ENCODE data around the gene NFATC2.

Gene NFATC2

DNA sequence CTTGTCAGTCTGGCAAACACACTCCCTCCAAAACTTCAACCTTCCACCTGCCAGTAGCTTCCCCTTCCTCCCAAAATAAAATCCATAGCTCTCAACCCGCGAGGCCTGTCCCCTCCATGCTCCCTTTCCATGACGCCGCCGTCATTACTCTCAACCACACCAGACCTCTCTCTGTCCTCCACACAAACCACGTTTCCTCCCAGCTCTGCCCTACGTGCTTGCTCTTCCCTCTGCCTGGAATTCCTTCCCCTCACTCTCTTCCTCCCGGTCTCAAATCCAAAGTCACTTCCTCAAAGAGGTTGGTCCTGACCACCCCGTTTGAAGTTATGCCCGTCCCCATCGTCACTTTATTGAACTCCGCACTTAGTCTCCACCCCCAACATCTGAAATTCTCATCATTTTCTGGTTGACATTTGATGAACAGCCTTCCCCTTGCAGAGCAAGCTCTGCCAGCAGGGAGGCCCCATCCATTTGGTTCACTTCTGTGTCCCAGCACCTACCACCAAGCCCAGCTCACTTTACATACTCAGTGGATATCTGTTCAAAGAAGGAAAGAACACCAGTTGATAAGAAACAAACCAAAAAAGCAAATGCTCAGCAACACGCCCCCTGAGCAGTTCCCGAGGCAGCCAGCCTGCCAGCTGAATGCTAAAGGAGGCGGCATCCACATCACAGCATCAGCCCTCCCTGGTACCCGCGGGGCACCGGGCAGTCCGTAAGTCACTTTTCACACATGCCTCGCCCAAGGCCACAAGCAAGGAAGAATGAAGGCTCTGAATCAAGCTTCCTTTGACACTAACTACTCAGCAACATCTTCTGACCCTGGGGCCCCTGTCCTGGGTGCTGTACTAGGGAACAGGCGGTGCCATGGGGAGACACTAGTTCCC is 125.0 kb downstream of the NFATC2 start:
- Histone ChIP-seq H3K4me1 (ENCODE audit: insufficient read depth, insufficient read length) (peaks cover 6% of the 10 kb centered on the region), H3K4me3 (ENCODE audit: insufficient read length, low read depth) (no peak overlapping the region), H3K36me3 (ENCODE audit: insufficient read depth, insufficient read length, low read length) (no peaks in the 10 kb centered on the region), H3K9me3 (ENCODE audit: insufficient read depth, low read length) (no peaks in the 10 kb centered on the region), H3K27me3 (ENCODE audit: insufficient read depth, insufficient read length) (no peaks in the 10 kb centered on the region), H3K9ac (ENCODE audit: insufficient read length, low read depth) (no peak overlapping the region)
- TF ChIP-seq ZNF274 (IDR thresholded peaks at IDR 0.05; ENCODE audit: low read depth, low read length) (no peak), SUZ12 (IDR thresholded peaks at IDR 0.05; ENCODE audit: extremely low read depth, insufficient read depth, insufficient read length) (no peak), YY1 (IDR thresholded peaks at IDR 0.05; ENCODE audit: insufficient read depth, insufficient read length) (no peak)
- no peak for DNase-seq (ENCODE audit: low read depth, low spot score)

DNA sequence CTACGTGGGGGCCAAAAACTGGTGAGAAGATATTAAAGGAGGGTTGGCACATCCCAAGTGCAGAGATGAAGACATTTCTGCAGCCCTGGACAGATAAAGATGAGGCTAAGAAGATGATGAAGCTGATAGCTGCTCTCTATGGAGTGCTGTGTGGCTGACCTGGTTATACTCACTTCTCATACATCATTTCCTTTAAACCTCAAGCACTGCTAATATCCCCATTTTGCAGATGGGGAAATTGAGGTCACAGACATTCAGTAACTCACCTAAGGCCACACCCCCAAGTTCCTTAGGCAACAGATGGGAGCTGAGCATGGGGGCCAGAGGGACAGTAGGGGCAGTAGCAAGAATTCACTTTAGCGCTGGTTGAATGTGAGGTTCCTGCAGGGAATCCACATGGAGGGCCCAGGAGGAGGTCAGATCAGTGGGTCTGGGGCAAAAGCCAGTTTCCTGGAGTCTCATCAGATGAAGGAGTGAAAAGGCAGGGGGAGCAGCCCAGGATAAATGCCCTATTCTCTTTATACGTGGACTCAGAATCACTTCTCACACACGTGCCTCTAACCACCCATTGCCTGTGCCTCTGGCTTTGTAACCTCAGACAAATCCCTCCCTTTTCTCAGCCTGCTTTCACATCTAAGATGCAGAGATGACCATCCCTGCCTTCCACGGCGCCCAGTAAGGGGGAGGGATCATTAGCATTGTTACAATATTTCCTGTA is 125.8 kb downstream of the NFATC2 start:
- peaks cover 11% of the 10 kb centered on the region for H3K4me1 ChIP-seq (ENCODE audit: insufficient read depth, insufficient read length)
- no peak overlapping the region for H3K4me3 ChIP-seq (ENCODE audit: insufficient read length, low read depth)
- no peaks in the 10 kb centered on the region for H3K36me3 ChIP-seq (ENCODE audit: insufficient read depth, insufficient read length, low read length)
- TF ChIP-seq SUZ12 (IDR thresholded peaks at IDR 0.05; ENCODE audit: extremely low read depth, insufficient read depth, insufficient read length) = no peak
- no peak for TF ChIP-seq YY1 (IDR thresholded peaks at IDR 0.05; ENCODE audit: insufficient read depth, insufficient read length)
- no peak for TF ChIP-seq ZNF274 (IDR thresholded peaks at IDR 0.05; ENCODE audit: low read depth, low read length)
- no peak for DNase-seq (ENCODE audit: low read depth, low spot score)
- no peak overlapping the region for H3K9ac ChIP-seq (ENCODE audit: insufficient read length, low read depth)
- H3K27me3 ChIP-seq (ENCODE audit: insufficient read depth, insufficient read length) = no peaks in the 10 kb centered on the region
- no peaks in the 10 kb centered on the region for H3K9me3 ChIP-seq (ENCODE audit: insufficient read depth, low read length)

DNA sequence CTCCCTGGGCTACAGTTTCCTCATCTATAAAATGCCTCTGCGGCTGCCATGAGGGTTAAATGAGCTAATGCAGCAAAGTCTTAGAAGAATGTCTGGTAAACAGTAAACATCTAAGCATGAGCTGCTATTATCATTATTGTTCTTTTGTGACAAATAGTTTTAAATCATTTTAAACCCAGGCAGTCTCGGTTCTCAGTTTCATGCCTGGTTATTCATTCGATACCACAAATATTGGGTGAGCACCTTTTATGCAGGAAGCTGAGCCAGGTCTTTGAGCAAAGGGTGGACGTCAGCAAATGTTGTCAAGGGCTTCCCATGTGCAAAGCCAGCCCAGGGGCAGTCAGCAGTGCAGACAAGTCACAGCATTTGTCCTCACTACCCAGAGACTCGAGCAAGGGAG is 128.7 kb downstream of the NFATC2 start:
- Histone ChIP-seq H3K9ac (ENCODE audit: insufficient read length, low read depth) (no peak overlapping the region), H3K4me3 (ENCODE audit: insufficient read length, low read depth) (no peak overlapping the region), H3K36me3 (ENCODE audit: insufficient read depth, insufficient read length, low read length) (no peaks in the 10 kb centered on the region), H3K9me3 (ENCODE audit: insufficient read depth, low read length) (no peaks in the 10 kb centered on the region), H3K4me1 (ENCODE audit: insufficient read depth, insufficient read length) (peaks cover 13% of the 10 kb centered on the region), H3K27me3 (ENCODE audit: insufficient read depth, insufficient read length) (no peaks in the 10 kb centered on the region)
- DNase-seq (ENCODE audit: low read depth, low spot score) = no peak
- no peak for TF ChIP-seq SUZ12 (IDR thresholded peaks at IDR 0.05; ENCODE audit: extremely low read depth, insufficient read depth, insufficient read length)
- no peak for TF ChIP-seq YY1 (IDR thresholded peaks at IDR 0.05; ENCODE audit: insufficient read depth, insufficient read length)
- TF ChIP-seq ZNF274 (IDR thresholded peaks at IDR 0.05; ENCODE audit: low read depth, low read length) = no peak

DNA sequence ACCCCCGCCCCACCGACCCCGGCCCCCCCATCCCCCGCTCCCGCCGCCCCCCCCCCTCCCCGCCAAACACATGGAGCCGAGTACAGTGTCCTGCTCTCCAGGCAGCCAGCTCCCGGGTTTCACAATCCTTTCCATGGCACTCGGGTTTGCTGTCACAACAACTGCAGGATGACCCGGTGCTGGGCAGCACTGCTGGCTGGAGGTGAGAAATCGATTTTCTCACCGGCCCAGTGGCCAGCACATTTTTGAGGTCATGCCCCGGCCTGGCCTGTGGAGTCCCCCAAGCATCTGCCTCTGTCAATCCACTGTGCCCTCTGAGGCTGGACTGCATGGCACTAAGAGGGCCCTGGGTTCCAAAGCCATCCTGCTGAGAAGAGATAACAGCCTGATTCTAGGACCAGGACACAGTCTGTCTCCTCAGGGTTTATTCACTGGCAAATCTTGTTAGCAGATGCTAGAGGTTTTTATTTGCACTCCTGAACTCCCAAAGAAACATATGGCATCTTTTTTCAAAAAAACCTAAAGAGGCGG is 129.5 kb downstream of the NFATC2 start:
- DNase-seq (ENCODE audit: low read depth, low spot score) = no peak
- no peaks in the 10 kb centered on the region for H3K27me3 ChIP-seq (ENCODE audit: insufficient read depth, insufficient read length)
- H3K4me1 ChIP-seq (ENCODE audit: insufficient read depth, insufficient read length) = peaks cover 13% of the 10 kb centered on the region
- no peak overlapping the region for H3K4me3 ChIP-seq (ENCODE audit: insufficient read length, low read depth)
- TF ChIP-seq YY1 (IDR thresholded peaks at IDR 0.05; ENCODE audit: insufficient read depth, insufficient read length) = no peak
- no peak for TF ChIP-seq SUZ12 (IDR thresholded peaks at IDR 0.05; ENCODE audit: extremely low read depth, insufficient read depth, insufficient read length)
- no peak for TF ChIP-seq ZNF274 (IDR thresholded peaks at IDR 0.05; ENCODE audit: low read depth, low read length)
- H3K9me3 ChIP-seq (ENCODE audit: insufficient read depth, low read length) = no peaks in the 10 kb centered on the region
- H3K36me3 ChIP-seq (ENCODE audit: insufficient read depth, insufficient read length, low read length) = no peaks in the 10 kb centered on the region
- peak overlapping the region; percentile 46 for H3K9ac ChIP-seq (ENCODE audit: insufficient read length, low read depth)

DNA sequence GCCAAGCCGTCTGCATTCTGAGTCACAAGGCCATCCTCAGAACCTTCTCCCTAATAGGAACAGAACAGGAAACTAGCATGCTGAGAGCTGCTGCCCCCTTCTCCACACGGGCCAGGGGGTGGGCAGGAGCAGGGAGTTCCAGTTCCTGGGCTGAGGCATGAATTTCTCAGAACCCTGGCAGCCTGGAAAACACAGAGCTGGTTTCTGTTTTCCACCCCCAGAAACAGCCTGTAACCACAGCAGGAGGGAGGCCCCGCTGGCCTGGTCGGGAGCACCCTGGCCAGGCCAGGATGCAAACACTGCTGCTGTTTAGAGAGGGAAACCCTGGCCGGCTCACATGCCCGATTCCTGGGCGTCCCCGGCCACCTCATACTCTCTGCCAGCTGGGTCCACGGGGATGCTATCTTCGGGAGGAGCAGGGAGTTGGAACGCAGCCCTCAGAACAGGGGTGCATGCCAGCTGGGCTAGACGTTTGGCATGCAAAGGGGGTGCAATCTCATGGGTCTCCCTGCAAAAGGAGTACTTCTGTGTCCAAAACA is 130.1 kb downstream of the NFATC2 start:
- no peaks in the 10 kb centered on the region for H3K36me3 ChIP-seq (ENCODE audit: insufficient read depth, insufficient read length, low read length)
- H3K4me3 ChIP-seq (ENCODE audit: insufficient read length, low read depth) = no peak overlapping the region
- no peak for DNase-seq (ENCODE audit: low read depth, low spot score)
- peak overlapping the region; percentile 52 for H3K9ac ChIP-seq (ENCODE audit: insufficient read length, low read depth)
- H3K27me3 ChIP-seq (ENCODE audit: insufficient read depth, insufficient read length) = no peaks in the 10 kb centered on the region
- no peaks in the 10 kb centered on the region for H3K9me3 ChIP-seq (ENCODE audit: insufficient read depth, low read length)
- H3K4me1 ChIP-seq (ENCODE audit: insufficient read depth, insufficient read length) = peaks cover 13% of the 10 kb centered on the region
- TF ChIP-seq SUZ12 (IDR thresholded peaks at IDR 0.05; ENCODE audit: extremely low read depth, insufficient read depth, insufficient read length) (no peak), YY1 (IDR thresholded peaks at IDR 0.05; ENCODE audit: insufficient read depth, insufficient read length) (no peak), ZNF274 (IDR thresholded peaks at IDR 0.05; ENCODE audit: low read depth, low read length) (no peak)

DNA sequence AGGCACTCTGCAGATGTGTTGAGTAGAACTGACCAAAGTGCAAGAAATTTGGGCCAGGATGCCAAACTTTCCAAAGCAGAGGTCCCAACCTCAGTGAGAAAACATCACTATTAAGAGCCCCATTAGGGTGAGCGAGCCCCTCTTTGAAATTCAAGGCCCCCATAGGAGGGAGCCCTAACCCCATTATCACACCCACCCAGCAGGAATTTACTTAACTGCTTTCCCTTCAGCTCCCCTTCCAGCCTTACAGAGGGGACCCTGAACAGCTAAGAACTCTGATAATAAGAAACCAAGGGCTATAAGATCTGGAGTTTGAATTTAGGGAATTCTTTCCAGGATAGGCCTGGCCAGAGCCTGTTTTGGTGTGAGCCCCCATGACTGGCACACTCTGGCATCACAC is 130.6 kb downstream of the NFATC2 start:
- peak overlapping the region; percentile 52 for H3K9ac ChIP-seq (ENCODE audit: insufficient read length, low read depth)
- H3K36me3 ChIP-seq (ENCODE audit: insufficient read depth, insufficient read length, low read length) = no peaks in the 10 kb centered on the region
- DNase-seq (ENCODE audit: low read depth, low spot score) = no peak
- H3K27me3 ChIP-seq (ENCODE audit: insufficient read depth, insufficient read length) = no peaks in the 10 kb centered on the region
- H3K9me3 ChIP-seq (ENCODE audit: insufficient read depth, low read length) = no peaks in the 10 kb centered on the region
- no peak for TF ChIP-seq ZNF274 (IDR thresholded peaks at IDR 0.05; ENCODE audit: low read depth, low read length)
- no peak for TF ChIP-seq SUZ12 (IDR thresholded peaks at IDR 0.05; ENCODE audit: extremely low read depth, insufficient read depth, insufficient read length)
- no peak for TF ChIP-seq YY1 (IDR thresholded peaks at IDR 0.05; ENCODE audit: insufficient read depth, insufficient read length)
- H3K4me1 ChIP-seq (ENCODE audit: insufficient read depth, insufficient read length) = peaks cover 9% of the 10 kb centered on the region
- H3K4me3 ChIP-seq (ENCODE audit: insufficient read length, low read depth) = no peak overlapping the region

Data from NT2/D1 (cell line).